Osteocyte (in vitro differentiated cells): ENCODE results near the gene RAB27B. TPM values are rescaled to one million over a fixed set of nuclear protein-coding genes. Genes with fewer than 3 reads are reported as not detected.

Source experiments
- DNase-seq: peaks from one replicate; pipeline ENCODE4 v3.0.0; 2021; ENCODE audit warnings: mixed read lengths; ENCODE audit not compliant: unreplicated experiment; ENCODE audit errors: extremely low spot score
- H3K27ac Mint-ChIP-seq: one replicate; pipeline ENCODE4 v1.8.0; 2021; ENCODE audit warnings: mild to moderate bottlenecking, mixed read lengths; ENCODE audit not compliant: unreplicated experiment
- H3K27me3 Mint-ChIP-seq: one replicate; pipeline ENCODE4 v1.8.0; 2021; ENCODE audit warnings: mixed read lengths; ENCODE audit not compliant: unreplicated experiment
- H3K36me3 Mint-ChIP-seq: one replicate; pipeline ENCODE4 v1.8.0; 2021; ENCODE audit warnings: mixed read lengths; ENCODE audit not compliant: unreplicated experiment
- H3K4me1 Mint-ChIP-seq: one replicate; pipeline ENCODE4 v1.8.0; 2021; ENCODE audit warnings: mixed read lengths; ENCODE audit not compliant: unreplicated experiment
- H3K4me3 Mint-ChIP-seq: one replicate; pipeline ENCODE4 v1.8.0; 2021; ENCODE audit warnings: mild to moderate bottlenecking, moderate library complexity, mixed read lengths; ENCODE audit not compliant: unreplicated experiment
- H3K9me3 Mint-ChIP-seq: one replicate; pipeline ENCODE4 v1.8.0; 2021; ENCODE audit warnings: mixed read lengths; ENCODE audit not compliant: unreplicated experiment
- CTCF ChIP-seq: fragments of 200-600 bp; sonication (generic); IDR thresholded peaks from 2 replicates; pipeline ENCODE4 v1.5.0; 2021; ENCODE audit warnings: antibody characterized with exemption, mild to moderate bottlenecking, moderate library complexity
- total RNA-seq: library from RNA; stranded (reverse); gene quantifications from 2 replicates; pipeline ENCODE4 v1.2.1, GENCODE V29; 2021

The RAB27B gene
- total RNA-seq, 1 donor from 2014 or later, result 1.9 TPM

GRCh38 chr18:54787121-54787520 is 41.2 kb upstream of the RAB27B start:
- no peak for TF ChIP-seq CTCF
- Mint-ChIP-seq H3K4me1 (peaks cover 4% of the 10 kb centered on the region), H3K9me3 (no peaks in the 10 kb centered on the region), H3K4me3 (no peak overlapping the region), H3K36me3 (no peaks in the 10 kb centered on the region), H3K27me3 (peaks cover 2% of the 10 kb centered on the region), H3K27ac (no peak overlapping the region)
- DNase-seq, result no peak

GRCh38 chr18:54787616-54788015 is 40.7 kb upstream of the RAB27B start:
- peaks cover 2% of the 10 kb centered on the region for H3K27me3 Mint-ChIP-seq
- H3K36me3 Mint-ChIP-seq, result no peaks in the 10 kb centered on the region
- H3K4me1 Mint-ChIP-seq, result peaks cover 4% of the 10 kb centered on the region
- no peak for DNase-seq
- no peak for TF ChIP-seq CTCF
- no peak overlapping the region for H3K27ac Mint-ChIP-seq
- no peak overlapping the region for H3K4me3 Mint-ChIP-seq
- no peaks in the 10 kb centered on the region for H3K9me3 Mint-ChIP-seq

GRCh38 chr18:54790109-54790508 is 38.2 kb upstream of the RAB27B start:
- TF ChIP-seq CTCF, result no peak
- no peaks in the 10 kb centered on the region for H3K36me3 Mint-ChIP-seq
- peaks cover 2% of the 10 kb centered on the region for H3K27me3 Mint-ChIP-seq

GRCh38 chr18:54791657-54792056 is 36.6 kb upstream of the RAB27B start:
- DNase-seq, result no peak
- no peak overlapping the region for H3K27ac Mint-ChIP-seq
- no peak for TF ChIP-seq CTCF
- no peak overlapping the region for H3K4me3 Mint-ChIP-seq
- no peaks in the 10 kb centered on the region for H3K9me3 Mint-ChIP-seq
- H3K4me1 Mint-ChIP-seq, result peaks cover 16% of the 10 kb centered on the region
- no peaks in the 10 kb centered on the region for H3K27me3 Mint-ChIP-seq
- no peaks in the 10 kb centered on the region for H3K36me3 Mint-ChIP-seq

More at GRCh38 chr18:54790109-54790508, 38.2 kb upstream of the RAB27B start:
- Mint-ChIP-seq H3K9me3 (no peaks in the 10 kb centered on the region), H3K27ac (no peak overlapping the region), H3K4me3 (no peak overlapping the region), H3K4me1 (peaks cover 14% of the 10 kb centered on the region)
- no peak for DNase-seq

- no peak overlapping the region for H3K27ac Mint-ChIP-seq
- no peak for TF ChIP-seq CTCF
- no peak overlapping the region for H3K4me3 Mint-ChIP-seq
- H3K9me3 Mint-ChIP-seq, result no peaks in the 10 kb centered on the region
- DNase-seq, result no peak
- no peaks in the 10 kb centered on the region for H3K27me3 Mint-ChIP-seq
- peaks cover 15% of the 10 kb centered on the region for H3K4me1 Mint-ChIP-seq
- H3K36me3 Mint-ChIP-seq, result no peaks in the 10 kb centered on the region
Measured at GRCh38 chr18:54792079-54792478, 36.2 kb upstream of the RAB27B start.
